PC-9 (cell line): Measurements from ENCODE around the gene SNRNP25. TPM values are rescaled to one million over a fixed set of nuclear protein-coding genes. Genes with fewer than 3 reads are reported as not detected.

Experiments
- BruUV-seq: library from RNA; stranded (reverse); fragments of 400-500 nt; replicated peaks from 2 replicates; lab custom pipeline; 2021; lab: Mats Ljungman, UMichigan
- CTCF ChIA-PET: fragments of 300-600 bp; sonication (Branson Sonifier 250); formaldehyde crosslinking; loops from one replicate; lab custom pipeline; 2022; ENCODE audit warnings: antibody characterized with exemption; lab: Charles Lee
- POLR2A ChIA-PET: fragments of 300-600 bp; sonication (Branson Sonifier 250); formaldehyde crosslinking; loops from one replicate; lab custom pipeline; 2022; ENCODE audit warnings: antibody characterized with exemption; ENCODE audit not compliant: unreplicated experiment; lab: Charles Lee
- DNase-seq, 2 experiments: peaks; one replicate each; pipeline versions ENCODE4 v3.0.0 to v3.0.0-alpha.2; 2015 to 2022; ENCODE audit warnings: mixed read lengths in 1 of 2
- H2AFZ ChIP-seq: fragments of 200-600 bp; sonication (generic); 2 replicates; pipeline ENCODE4 v1.8.1; 2017; ENCODE audit warnings: antibody characterized with exemption
- H3F3A ChIP-seq: fragments of 200-600 bp; sonication (generic); 2 replicates; pipeline ENCODE4 v1.8.1; 2017; ENCODE audit warnings: antibody characterized with exemption, mild to moderate bottlenecking, low read depth; ENCODE audit not compliant: insufficient read depth
- H3K27ac ChIP-seq: fragments of 200-600 bp; sonication (generic); 2 replicates; pipeline ENCODE4 v1.6.1; 2016; ENCODE audit warnings: mixed run types
- H3K27me3 ChIP-seq: fragments of 200-600 bp; sonication (generic); 2 replicates; pipeline ENCODE4 v1.6.1; 2016; ENCODE audit warnings: low read depth, mixed run types; ENCODE audit not compliant: insufficient read depth
- H3K36me3 ChIP-seq: fragments of 200-600 bp; sonication (generic); 2 replicates; pipeline ENCODE4 v1.6.1; 2016; ENCODE audit warnings: low read depth, mixed run types
- H3K4me1 ChIP-seq: fragments of 200-600 bp; sonication (generic); replicated peaks from 2 replicates; pipeline ENCODE4 v1.6.1; 2016; ENCODE audit warnings: mixed run types; ENCODE audit not compliant: insufficient read depth
- H3K4me2 ChIP-seq: fragments of 200-600 bp; sonication (generic); 2 replicates; pipeline ENCODE4 v1.6.1; 2017; ENCODE audit warnings: mixed run types
- H3K4me3 ChIP-seq: fragments of 200-600 bp; sonication (generic); 2 replicates; pipeline ENCODE4 v1.6.1; 2016; ENCODE audit warnings: mixed run types
- H3K79me2 ChIP-seq: fragments of 200-600 bp; sonication (generic); 2 replicates; pipeline ENCODE4 v1.6.1; 2017; ENCODE audit warnings: low read depth, mixed run types
- H3K9me2 ChIP-seq: fragments of 200-600 bp; sonication (generic); 2 replicates; pipeline ENCODE4 v1.8.1; 2017; ENCODE audit warnings: mild to moderate bottlenecking; ENCODE audit not compliant: insufficient read depth
- H3K9me3 ChIP-seq: fragments of 200-600 bp; sonication (generic); 2 replicates; pipeline ENCODE4 v1.8.1; 2016; ENCODE audit warnings: low read depth; ENCODE audit not compliant: insufficient read depth
- H4K20me1 ChIP-seq: fragments of 200-600 bp; sonication (generic); 2 replicates; pipeline ENCODE4 v1.8.1; 2017; ENCODE audit not compliant: insufficient read depth
- EZH2 ChIP-seq: fragments of 200-600 bp; sonication (generic); IDR thresholded peaks from 2 replicates; pipeline ENCODE4 v1.8.0; 2017; ENCODE audit warnings: antibody characterized with exemption, low read depth
- intact Hi-C: fragments of 100-400 bp; cut with micrococcal nuclease; formaldehyde crosslinking; loops from one replicate; pipeline ENCODE4 v1.10.0; 2022; ENCODE audit not compliant: unreplicated experiment
- total RNA-seq: library from RNA; stranded (reverse); gene quantifications from 2 replicates; pipeline ENCODE4 v1.2.3, GENCODE V29; 2021
- TF ChIP-seq, protein P1 (sequence below): fragments of 200-600 bp; sonication (generic); conservative IDR thresholded peaks from 2 replicates; pipeline ENCODE4 v1.6.1; 2017; ENCODE audit warnings: mixed run types, antibody characterized with exemption, mild to moderate bottlenecking, moderate library complexity

SNRNP25 gene
- total RNA-seq, 1 experiment from 2014 or later = 61.4 TPM

DNA sequence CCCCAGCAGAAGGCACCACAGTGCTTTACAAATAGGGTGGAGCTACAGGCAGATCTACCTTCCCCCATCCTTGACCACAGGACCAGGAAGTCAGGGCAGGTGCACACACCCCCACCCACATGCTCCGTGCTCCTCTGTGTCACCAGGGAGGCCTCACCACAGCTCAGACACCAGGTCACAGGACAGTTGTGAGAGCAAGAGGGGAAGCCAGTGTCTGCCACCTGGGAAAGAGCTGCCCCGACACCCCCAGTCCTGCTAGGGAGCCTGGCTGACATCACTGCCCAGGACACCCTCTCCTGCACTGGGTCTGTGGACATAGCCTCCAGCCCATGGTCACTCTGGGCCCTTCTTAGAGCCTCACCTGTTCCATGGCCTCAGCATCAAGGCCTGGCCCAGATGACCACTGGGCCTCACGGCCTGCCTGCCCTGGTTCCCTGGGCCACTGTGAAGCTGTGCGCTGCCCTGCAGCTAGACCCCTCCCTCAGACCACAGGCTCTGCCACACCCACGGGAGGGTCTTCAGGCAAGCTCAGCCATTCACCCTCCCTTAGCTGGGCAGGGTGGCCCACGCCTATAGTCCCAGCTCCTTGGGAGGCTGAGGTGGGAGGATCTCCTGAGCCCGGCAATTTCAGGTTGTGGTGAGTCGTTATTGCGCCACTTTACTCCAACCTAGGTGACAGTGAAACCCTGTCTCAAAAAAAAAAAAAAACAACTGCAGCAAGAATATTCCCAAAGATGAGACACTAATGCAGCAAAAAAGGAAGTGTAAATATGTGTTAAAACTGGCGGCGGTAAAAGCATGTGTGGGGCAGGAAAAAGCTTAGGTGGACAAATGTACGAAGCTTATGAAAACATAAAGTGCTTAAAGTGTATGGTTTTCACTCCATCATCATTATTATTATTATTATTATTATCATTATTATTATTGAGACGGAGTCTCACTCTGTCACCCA is 14.4 kb upstream of the SNRNP25 start:
- no peak overlapping the region for H2AFZ ChIP-seq
- intact Hi-C loops = no loop called here
- CTCF ChIA-PET = interaction anchor here (0.6 to 0.9 kb wide), 4 partner anchors 10 to 710 kb away, joined by 3 to 8 read pairs (median 6); partner anchors contain the start of genes POLR3K and SNRNP25
- H3K36me3 ChIP-seq = no peaks in the 10 kb centered on the region
- no peaks in the 10 kb centered on the region for H4K20me1 ChIP-seq
- peaks cover 29% of the 10 kb centered on the region for H3K4me1 ChIP-seq
- no TSS peak for BruUV-seq
- H3K27me3 ChIP-seq = no peaks in the 10 kb centered on the region
- TF ChIP-seq, protein P1, sequence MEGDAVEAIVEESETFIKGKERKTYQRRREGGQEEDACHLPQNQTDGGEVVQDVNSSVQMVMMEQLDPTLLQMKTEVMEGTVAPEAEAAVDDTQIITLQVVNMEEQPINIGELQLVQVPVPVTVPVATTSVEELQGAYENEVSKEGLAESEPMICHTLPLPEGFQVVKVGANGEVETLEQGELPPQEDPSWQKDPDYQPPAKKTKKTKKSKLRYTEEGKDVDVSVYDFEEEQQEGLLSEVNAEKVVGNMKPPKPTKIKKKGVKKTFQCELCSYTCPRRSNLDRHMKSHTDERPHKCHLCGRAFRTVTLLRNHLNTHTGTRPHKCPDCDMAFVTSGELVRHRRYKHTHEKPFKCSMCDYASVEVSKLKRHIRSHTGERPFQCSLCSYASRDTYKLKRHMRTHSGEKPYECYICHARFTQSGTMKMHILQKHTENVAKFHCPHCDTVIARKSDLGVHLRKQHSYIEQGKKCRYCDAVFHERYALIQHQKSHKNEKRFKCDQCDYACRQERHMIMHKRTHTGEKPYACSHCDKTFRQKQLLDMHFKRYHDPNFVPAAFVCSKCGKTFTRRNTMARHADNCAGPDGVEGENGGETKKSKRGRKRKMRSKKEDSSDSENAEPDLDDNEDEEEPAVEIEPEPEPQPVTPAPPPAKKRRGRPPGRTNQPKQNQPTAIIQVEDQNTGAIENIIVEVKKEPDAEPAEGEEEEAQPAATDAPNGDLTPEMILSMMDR = no peak
- TF ChIP-seq EZH2 = no peak
- no peak overlapping the region for H3K4me3 ChIP-seq
- H3K9me2 ChIP-seq = no peaks in the 10 kb centered on the region
- H3K4me2 ChIP-seq = peak overlapping the region; percentile 46
- peak overlapping the region; percentile 74 for H3K27ac ChIP-seq
- peaks cover 16% of the 10 kb centered on the region; the same call in 1 of the 2 replicates for H3F3A ChIP-seq
- no peaks in the 10 kb centered on the region for H3K9me3 ChIP-seq
- POLR2A ChIA-PET = interaction anchor here (0.8 kb wide), 2 partner anchors 14 to 633 kb away, joined by 4 to 8 read pairs; partner anchors contain the start of genes POLR3K and SNRNP25
- peak; percentile 85 to 86 for DNase-seq
- no peaks in the 10 kb centered on the region for H3K79me2 ChIP-seq

DNA sequence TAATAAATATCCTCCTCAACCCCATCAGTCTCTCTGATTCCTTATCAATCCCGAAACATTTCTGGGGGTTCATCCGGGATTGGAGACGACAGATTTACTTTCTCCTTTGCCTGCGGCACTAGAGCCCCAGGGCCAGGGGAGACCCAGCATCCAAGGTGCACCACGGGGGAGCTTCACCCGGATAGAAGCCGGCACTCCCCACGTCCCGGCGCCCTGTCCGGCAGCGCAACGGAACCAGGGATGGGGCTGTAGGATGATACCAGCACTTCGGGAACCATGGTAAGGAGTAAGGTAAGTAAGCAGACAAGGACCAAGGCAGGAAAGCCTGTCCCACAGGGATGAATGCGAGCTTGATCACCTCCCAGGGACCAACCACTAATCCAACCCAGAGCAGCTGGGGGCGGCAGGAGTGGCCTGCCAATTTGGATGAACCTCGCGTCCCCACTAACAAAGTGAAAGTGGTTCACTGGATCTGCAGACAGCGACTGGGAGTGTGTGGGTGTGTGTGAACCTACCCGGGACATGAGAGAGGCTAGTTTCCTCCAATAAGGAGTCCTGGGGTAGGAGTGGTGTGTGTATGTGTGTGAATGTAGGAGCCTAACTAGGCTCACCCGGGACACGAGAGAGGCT is 12.1 kb upstream of the SNRNP25 start:
- Histone ChIP-seq H3K79me2 (no peaks in the 10 kb centered on the region), H3K27ac (no peak overlapping the region), H3K4me3 (no peak overlapping the region), H3K4me2 (no peak overlapping the region), H3F3A (peaks cover 16% of the 10 kb centered on the region; the same call in 1 of the 2 replicates), H4K20me1 (no peaks in the 10 kb centered on the region), H3K9me3 (no peaks in the 10 kb centered on the region), H3K4me1 (peaks cover 29% of the 10 kb centered on the region), H3K36me3 (peaks cover 4% of the 10 kb centered on the region), H3K27me3 (no peaks in the 10 kb centered on the region), H2AFZ (no peak overlapping the region), H3K9me2 (no peaks in the 10 kb centered on the region)
- no TSS peak for BruUV-seq
- no peak for TF ChIP-seq EZH2
- TF ChIP-seq, protein P1 = no peak
- intact Hi-C loops = no loop called here
- DNase-seq = no peak
- ChIA-PET POLR2A (no interaction called here), CTCF (no interaction called here)

DNA sequence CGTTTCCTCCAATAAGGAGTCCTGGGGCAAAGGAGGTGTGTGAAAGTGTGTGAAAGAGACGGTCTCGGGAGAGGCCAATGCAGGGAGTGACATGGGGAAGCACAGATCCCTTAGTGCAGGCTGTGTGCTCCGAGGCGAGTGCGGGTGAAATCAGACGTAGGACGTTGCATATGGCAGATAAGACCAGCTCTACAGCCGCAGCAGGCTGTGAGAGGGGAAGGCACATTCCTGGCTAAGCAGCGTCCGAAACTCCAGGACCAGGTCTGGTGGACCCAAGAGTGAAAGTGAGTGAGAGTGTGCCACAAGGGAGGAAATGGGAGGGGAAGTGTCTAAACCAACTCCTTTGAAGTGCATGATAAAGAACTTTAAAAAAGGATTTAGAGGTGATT is 11.6 kb upstream of the SNRNP25 start:
- BruUV-seq = no TSS peak
- peaks cover 16% of the 10 kb centered on the region; the same call in 1 of the 2 replicates for H3F3A ChIP-seq
- no peak overlapping the region for H2AFZ ChIP-seq
- peaks cover 29% of the 10 kb centered on the region for H3K4me1 ChIP-seq
- DNase-seq = no peak
- H4K20me1 ChIP-seq = no peaks in the 10 kb centered on the region
- POLR2A ChIA-PET = no interaction called here
- H3K4me3 ChIP-seq = no peak overlapping the region
- H3K27ac ChIP-seq = no peak overlapping the region
- H3K4me2 ChIP-seq = no peak overlapping the region
- H3K79me2 ChIP-seq = no peaks in the 10 kb centered on the region
- no peak for TF ChIP-seq EZH2
- TF ChIP-seq, protein P1 = no peak
- CTCF ChIA-PET = no interaction called here
- H3K9me3 ChIP-seq = no peaks in the 10 kb centered on the region
- H3K36me3 ChIP-seq = peaks cover 4% of the 10 kb centered on the region
- H3K9me2 ChIP-seq = no peaks in the 10 kb centered on the region
- no peaks in the 10 kb centered on the region for H3K27me3 ChIP-seq
- intact Hi-C loops = no loop called here
